Hepatocyte (in vitro differentiated cells): ENCODE data around the gene BTN1A1. TPM values are rescaled to one million over a fixed set of nuclear protein-coding genes. Genes with fewer than 3 reads are reported as not detected.

Experiments used
- DNase-seq: peaks from one replicate; pipeline ENCODE4 v3.0.0-alpha.2; 2016; ENCODE audit warnings: low spot score
- H2AFZ ChIP-seq: fragments of 200-600 bp; sonication (generic); 2 replicates; pipeline ENCODE4 v1.6.0; 2016; ENCODE audit warnings: antibody characterized with exemption, mild to moderate bottlenecking
- H3K27ac ChIP-seq: fragments of 200-600 bp; sonication (generic); 2 replicates; pipeline ENCODE4 v1.5.1; 2016; ENCODE audit warnings: mild to moderate bottlenecking
- H3K27me3 ChIP-seq: fragments of 200-600 bp; sonication (generic); 2 replicates; pipeline ENCODE4 v1.6.1; 2016
- H3K36me3 ChIP-seq: fragments of 200-600 bp; sonication (generic); replicated peaks from 2 replicates; pipeline ENCODE4 v1.5.1; 2016; ENCODE audit warnings: low read depth; ENCODE audit not compliant: insufficient read depth
- H3K4me1 ChIP-seq: fragments of 200-600 bp; sonication (generic); 2 replicates; pipeline ENCODE4 v1.5.1; 2016; ENCODE audit warnings: mild to moderate bottlenecking, moderate library complexity; ENCODE audit not compliant: insufficient read depth
- H3K4me2 ChIP-seq: fragments of 200-600 bp; sonication (generic); 2 replicates; pipeline ENCODE4 v1.6.0; 2016
- H3K4me3 ChIP-seq: fragments of 200-600 bp; sonication (generic); 2 replicates; pipeline ENCODE4 v1.5.1; 2016; ENCODE audit warnings: mild to moderate bottlenecking
- H3K79me2 ChIP-seq: fragments of 200-600 bp; sonication (generic); 2 replicates; pipeline ENCODE4 v1.6.0; 2017; ENCODE audit warnings: mild to moderate bottlenecking
- H3K9me2 ChIP-seq: fragments of 200-600 bp; sonication (generic); replicated peaks from 2 replicates; pipeline ENCODE4 v1.6.0; 2017; ENCODE audit warnings: mild to moderate bottlenecking; ENCODE audit not compliant: insufficient read depth
- H3K9me3 ChIP-seq: fragments of 200-600 bp; sonication (generic); 2 replicates; pipeline ENCODE4 v1.5.1; 2016; ENCODE audit warnings: low read depth, mild to moderate bottlenecking
- H4K20me1 ChIP-seq: fragments of 200-600 bp; sonication (generic); 2 replicates; pipeline ENCODE4 v1.6.0; 2016; ENCODE audit warnings: mild to moderate bottlenecking; ENCODE audit not compliant: insufficient read depth, poor library complexity, severe bottlenecking
- EZH2 ChIP-seq: fragments of 200-600 bp; sonication (generic); IDR thresholded peaks from 2 replicates; pipeline ENCODE4 v1.6.1; 2016; ENCODE audit warnings: antibody characterized with exemption, mild to moderate bottlenecking, borderline replicate concordance
- EZH2phosphoT487 ChIP-seq: fragments of 200-600 bp; sonication (generic); IDR thresholded peaks from one replicate; pipeline ENCODE4 v1.6.1; 2018; ENCODE audit warnings: antibody characterized with exemption, mild to moderate bottlenecking, low read depth, moderate library complexity; ENCODE audit not compliant: unreplicated experiment, severe bottlenecking
- WGBS: methylation state at CpG from one replicate; pipeline ENCODE4 v1.1.6; 2016; ENCODE audit warnings: low lambda C conversion rate; ENCODE audit errors: missing lambda C conversion rate; 5-methylcytosine and 5-hydroxymethylcytosine counted together
- polyA plus RNA-seq: library from polyadenylated mRNA; unstranded; fragments of >200 nt; fragmentation: Nextera tagmentation; extraction: Ambion mirVana; gene quantifications from 2 replicates; pipeline ENCODE4 v1.2.1, GENCODE V29; 2016
- small RNA-seq: library from RNA; depleted of rRNA; stranded (forward); fragments of <200 nt; gene quantifications from one replicate; pipeline ENCODE3, GENCODE V24; 2014
- total RNA-seq: library from RNA; depleted of rRNA; stranded (reverse); fragments of >200 nt; gene quantifications from 2 replicates; pipeline ENCODE4 v1.2.3, GENCODE V29; 2014
- TF ChIP-seq, protein P1 (sequence below): fragments of 200-600 bp; sonication (generic); IDR thresholded peaks from 2 replicates; pipeline ENCODE4 v1.5.1; 2016; ENCODE audit warnings: antibody characterized with exemption, mild to moderate bottlenecking; ENCODE audit not compliant: poor library complexity

The BTN1A1 gene
- total and polyA plus RNA-seq, 2 experiments from 2014 or later: 0.59 to 0.60 TPM

DNA sequence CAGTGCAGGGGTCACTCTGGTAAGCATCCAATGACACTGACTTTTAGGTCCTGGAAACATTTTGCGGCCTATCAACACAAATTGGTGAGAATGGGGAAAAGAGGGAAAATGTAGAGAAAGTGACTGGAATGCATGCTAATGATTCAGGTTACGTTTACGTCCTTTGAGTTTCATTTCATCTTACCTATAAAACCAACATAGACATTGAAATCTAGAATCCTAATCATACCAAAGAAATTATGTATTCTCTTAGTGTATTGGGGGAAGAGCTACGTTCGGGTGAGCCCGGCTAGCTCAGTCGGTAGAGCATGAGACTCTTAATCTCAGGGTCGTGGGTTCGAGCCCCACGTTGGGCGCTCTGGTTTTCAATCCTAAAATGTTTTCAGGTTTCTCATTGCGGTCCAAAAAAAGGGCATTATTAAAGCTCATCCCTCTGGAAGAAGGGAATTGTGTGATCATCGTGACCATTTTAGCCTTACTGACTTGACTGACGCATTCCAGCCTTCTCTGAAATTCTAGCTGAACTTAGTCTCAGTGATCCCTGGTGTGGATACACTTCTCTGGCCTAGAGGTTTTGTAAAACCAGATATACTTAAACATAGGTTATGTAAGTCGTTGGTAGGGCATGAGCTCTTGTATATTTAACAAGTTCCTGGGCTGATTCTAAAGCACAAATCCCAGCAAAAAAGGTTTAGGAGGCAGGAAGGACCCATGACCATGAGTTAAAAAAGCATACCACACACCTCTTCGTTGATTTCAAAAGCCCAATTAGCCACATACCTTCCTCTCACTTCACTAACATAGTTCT is 56.4 kb downstream of the BTN1A1 start:
- DNase-seq: peak; percentile 78

More for the DNA sequence above, 56.4 kb downstream of the BTN1A1 start:
- Histone ChIP-seq H3K27ac (peak overlapping the region; percentile 30), H4K20me1 (no peaks in the 10 kb centered on the region), H3K79me2 (no peaks in the 10 kb centered on the region), H3K9me2 (no peaks in the 10 kb centered on the region), H3K27me3 (no peaks in the 10 kb centered on the region), H3K4me3 (no peak overlapping the region), H3K4me1 (no peaks in the 10 kb centered on the region), H3K9me3 (no peaks in the 10 kb centered on the region), H2AFZ (peak overlapping the region; percentile 54), H3K4me2 (peak overlapping the region; percentile 79), H3K36me3 (no peaks in the 10 kb centered on the region)
- TF ChIP-seq, protein P1, sequence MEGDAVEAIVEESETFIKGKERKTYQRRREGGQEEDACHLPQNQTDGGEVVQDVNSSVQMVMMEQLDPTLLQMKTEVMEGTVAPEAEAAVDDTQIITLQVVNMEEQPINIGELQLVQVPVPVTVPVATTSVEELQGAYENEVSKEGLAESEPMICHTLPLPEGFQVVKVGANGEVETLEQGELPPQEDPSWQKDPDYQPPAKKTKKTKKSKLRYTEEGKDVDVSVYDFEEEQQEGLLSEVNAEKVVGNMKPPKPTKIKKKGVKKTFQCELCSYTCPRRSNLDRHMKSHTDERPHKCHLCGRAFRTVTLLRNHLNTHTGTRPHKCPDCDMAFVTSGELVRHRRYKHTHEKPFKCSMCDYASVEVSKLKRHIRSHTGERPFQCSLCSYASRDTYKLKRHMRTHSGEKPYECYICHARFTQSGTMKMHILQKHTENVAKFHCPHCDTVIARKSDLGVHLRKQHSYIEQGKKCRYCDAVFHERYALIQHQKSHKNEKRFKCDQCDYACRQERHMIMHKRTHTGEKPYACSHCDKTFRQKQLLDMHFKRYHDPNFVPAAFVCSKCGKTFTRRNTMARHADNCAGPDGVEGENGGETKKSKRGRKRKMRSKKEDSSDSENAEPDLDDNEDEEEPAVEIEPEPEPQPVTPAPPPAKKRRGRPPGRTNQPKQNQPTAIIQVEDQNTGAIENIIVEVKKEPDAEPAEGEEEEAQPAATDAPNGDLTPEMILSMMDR: no peak
- TF ChIP-seq EZH2phosphoT487 (no peak), EZH2 (no peak)
- 20% methylated on average over 16 of the region's 16 CpGs for WGBS

Small RNA genes lying within 50 kb of the gene (small RNA-seq; reads per million reads assigned to genes)
- gene RNU6-502P: not detected

Other genes with a start within 250 kb of the BTN1A1 start
- 8.3 and 10.8 TPM in 2 replicates for gene BTN3A2, start 135.1 kb upstream of the BTN1A1 start, total RNA-seq
- 6.5 and 7.4 TPM in 2 replicates for gene BTN3A2, start 135.1 kb upstream of the BTN1A1 start, polyA plus RNA-seq
- 12.8 and 17.3 TPM in 2 replicates for gene BTN2A2, start 117.2 kb upstream of the BTN1A1 start, total RNA-seq
- gene BTN2A2, start 117.2 kb upstream of the BTN1A1 start, polyA plus RNA-seq: 8.2 and 10.6 TPM in 2 replicates
- gene BTN3A1, start 98.0 kb upstream of the BTN1A1 start, total RNA-seq: 18.4 and 20.4 TPM in 2 replicates
- 10.9 and 12.9 TPM in 2 replicates for gene BTN3A1, start 98.0 kb upstream of the BTN1A1 start, polyA plus RNA-seq
- gene BTN3A3, start 59.8 kb upstream of the BTN1A1 start, total RNA-seq: 3.8 and 7.5 TPM in 2 replicates
- gene BTN3A3, start 59.8 kb upstream of the BTN1A1 start, polyA plus RNA-seq: 3.9 and 4.3 TPM in 2 replicates
- gene BTN2A1, start 42.3 kb upstream of the BTN1A1 start, total RNA-seq: 20.0 and 21.4 TPM in 2 replicates
- gene BTN2A1, start 42.3 kb upstream of the BTN1A1 start, polyA plus RNA-seq: 14.9 and 17.9 TPM in 2 replicates
- gene HMGN4, start 38.1 kb downstream of the BTN1A1 start, total RNA-seq: 53.5 and 67.1 TPM in 2 replicates
- 35.9 and 41.2 TPM in 2 replicates for gene HMGN4, start 38.1 kb downstream of the BTN1A1 start, polyA plus RNA-seq
- 23.3 and 23.4 TPM in 2 replicates for gene ABT1, start 96.7 kb downstream of the BTN1A1 start, total RNA-seq
- 30.4 and 32.1 TPM in 2 replicates for gene ABT1, start 96.7 kb downstream of the BTN1A1 start, polyA plus RNA-seq
- gene ZNF322, start 159.4 kb downstream of the BTN1A1 start, total RNA-seq: 23.6 and 26.6 TPM in 2 replicates
- gene ZNF322, start 159.4 kb downstream of the BTN1A1 start, polyA plus RNA-seq: 13.2 and 14.3 TPM in 2 replicates